B cell (primary cell): ENCODE data around the gene OR51B2. TPM values are rescaled to one million over a fixed set of nuclear protein-coding genes. Genes with fewer than 3 reads are reported as not detected.

Source experiments
- ATAC-seq: fragments of 200-7000 bp; cut with Tn5 transposase; one replicate; pipeline ENCODE4 v1.10.0; 2021; ENCODE audit warnings: low read depth, mild to moderate bottlenecking, moderate number of reproducible peaks, moderate library complexity
- CTCF ChIA-PET: fragments of 350-600 bp; sonication (Branson Sonifier 250); formaldehyde crosslinking; loops from one replicate; lab custom pipeline; 2021; ENCODE audit warnings: antibody characterized with exemption, inconsistent platforms; lab: Charles Lee
- POLR2A ChIA-PET: fragments of 350-600 bp; sonication (Branson Sonifier 250); formaldehyde crosslinking; loops from one replicate; lab custom pipeline; 2021; ENCODE audit warnings: antibody characterized with exemption; lab: Charles Lee
- DNase-seq: peaks from one replicate; pipeline ENCODE4 v3.0.0; 2013
- H2AFZ ChIP-seq: 2 replicates; pipeline ENCODE4 v1.6.1; 2012; ENCODE audit warnings: mild to moderate bottlenecking, low read depth, low read length; ENCODE audit not compliant: insufficient read depth, poor library complexity, severe bottlenecking
- H3K27ac ChIP-seq, 2 donors: 1 replicate in 1 of 2; 2 replicates in 1 of 2; pipeline ENCODE4 v1.5.1; 2012 to 2013; ENCODE audit warnings: low read length in 2 of 2, mild to moderate bottlenecking in 2 of 2, moderate library complexity in 1 of 2
- H3K27me3 ChIP-seq, 4 experiments: fragments of 200-600 bp in 1 of 4; sonication (generic) in 1 of 4; replicated peaks in 1 of 4; 1 replicate in 2 of 4; 2 replicates in 2 of 4; pipeline versions ENCODE4 v1.6.1 to v1.7.0; 2013 to 2016; ENCODE audit warnings: low read length in 3 of 4, mild to moderate bottlenecking in 2 of 4, mixed read lengths in 1 of 4, moderate library complexity in 1 of 4; ENCODE audit not compliant: insufficient read depth in 4 of 4, control insufficient read depth in 3 of 4; ENCODE audit errors: control extremely low read depth in 1 of 4
- H3K36me3 ChIP-seq, 2 experiments: replicated peaks in 1 of 2; 1 replicate in 1 of 2; 2 replicates in 1 of 2; pipeline versions ENCODE4 v1.6.1 to v1.7.1; 2013; ENCODE audit warnings: low read length in 1 of 2; ENCODE audit not compliant: insufficient read depth in 2 of 2, control insufficient read depth in 1 of 2; ENCODE audit errors: control extremely low read depth in 1 of 2, extremely low read depth in 1 of 2
- H3K4me1 ChIP-seq, 2 donors: fragments of 200-600 bp in 1 of 2; sonication (generic) in 1 of 2; 1 replicate in 1 of 2; 2 replicates in 1 of 2; pipeline versions ENCODE4 v1.5.1 to v1.6.1; 2013 to 2017; ENCODE audit warnings: low read length in 2 of 2; ENCODE audit not compliant: control insufficient read depth in 2 of 2, insufficient read depth in 2 of 2
- H3K4me2 ChIP-seq: replicated peaks from 2 replicates; pipeline ENCODE3; 2012; ENCODE audit warnings: mild to moderate bottlenecking, low read depth, low read length; ENCODE audit not compliant: poor library complexity, severe bottlenecking
- H3K4me3 ChIP-seq, 5 experiments: fragments of 200-600 bp in 1 of 5; sonication (generic) in 1 of 5; 1 replicate in 3 of 5; 2 replicates in 2 of 5; pipeline versions ENCODE4 v1.5.1 to v1.7.0; 2011 to 2016; ENCODE audit warnings: low read length in 4 of 5, mild to moderate bottlenecking in 4 of 5, low read depth in 2 of 5, control low read depth in 1 of 5, moderate library complexity in 1 of 5; ENCODE audit not compliant: insufficient read depth in 1 of 5; ENCODE audit errors: control extremely low read depth in 1 of 5, extremely low read depth in 1 of 5
- H3K79me2 ChIP-seq: fragments of 200-600 bp; sonication (generic); one replicate; pipeline ENCODE4 v1.6.0; 2016; ENCODE audit warnings: low read length; ENCODE audit not compliant: control insufficient read depth, insufficient read depth
- H3K9ac ChIP-seq: fragments of 200-600 bp; sonication (generic); 2 replicates; pipeline ENCODE4 v1.6.1; 2017; ENCODE audit warnings: mild to moderate bottlenecking, low read length, moderate library complexity
- H3K9me3 ChIP-seq, 3 donors: one replicate each; pipeline versions ENCODE4 v1.6.1 to v1.7.1; 2013; ENCODE audit warnings: low read length in 2 of 3; ENCODE audit not compliant: control insufficient read depth in 2 of 3, insufficient read depth in 1 of 3; ENCODE audit errors: control extremely low read depth in 1 of 3
- H4K20me1 ChIP-seq: 2 replicates; pipeline ENCODE4 v1.6.0; 2012; ENCODE audit warnings: mild to moderate bottlenecking, low read length; ENCODE audit not compliant: insufficient read depth, control insufficient read depth, poor library complexity, severe bottlenecking
- H3K27ac Mint-ChIP-seq: one replicate; pipeline ENCODE4 v1.8.0; 2021; ENCODE audit warnings: mixed read lengths
- H3K27me3 Mint-ChIP-seq: one replicate; pipeline ENCODE4 v1.8.0; 2021; ENCODE audit warnings: mixed read lengths
- H3K4me1 Mint-ChIP-seq: one replicate; pipeline ENCODE4 v1.8.0; 2021; ENCODE audit warnings: mixed read lengths
- H3K4me3 Mint-ChIP-seq: one replicate; pipeline ENCODE4 v1.8.0; 2021; ENCODE audit warnings: mixed read lengths
- H3K9me3 Mint-ChIP-seq: one replicate; pipeline ENCODE4 v1.8.0; 2022; ENCODE audit warnings: mixed read lengths; ENCODE audit not compliant: insufficient read depth
- CTCF ChIP-seq: fragments of 200-600 bp; IDR thresholded peaks from one replicate; pipeline ENCODE4 v1.8.0; 2022; ENCODE audit warnings: antibody characterized with exemption, mild to moderate bottlenecking
- EZH2 ChIP-seq: IDR thresholded peaks from 2 replicates; pipeline ENCODE4 v1.6.1; 2012; ENCODE audit warnings: borderline replicate concordance, low read depth, mild to moderate bottlenecking, moderate library complexity, low read length; ENCODE audit not compliant: insufficient read depth, poor library complexity, severe bottlenecking
- WGBS: methylation state at CpG from one replicate; pipeline ENCODE4 v1.1.5; 2013; ENCODE audit warnings: missing lambda C conversion rate; ENCODE audit not compliant: insufficient coverage; 5-methylcytosine and 5-hydroxymethylcytosine counted together
- intact Hi-C: fragments of 100-400 bp; cut with micrococcal nuclease; formaldehyde crosslinking; loops from one replicate; pipeline ENCODE4 v1.10.0; 2022
- polyA plus RNA-seq: library from polyadenylated mRNA; depleted of rRNA; stranded (reverse); fragments of >200 nt; gene quantifications from 2 replicates; pipeline ENCODE4 v1.2.3, GENCODE V29; 2012
- total RNA-seq, 2 donors: library from RNA; stranded (reverse); fragments of 120-200 nt in 1 of 2; gene quantifications; 1 replicate in 1 of 2; 2 replicates in 1 of 2; pipeline versions ENCODE4 v1.2.3 to v1.2.4, GENCODE V29; 2013 to 2022

Gene OR51B2
- total and polyA plus RNA-seq, 2 donors (not counting 1 experiment from before 2014, with no cell fraction given) = not detected

DNA sequence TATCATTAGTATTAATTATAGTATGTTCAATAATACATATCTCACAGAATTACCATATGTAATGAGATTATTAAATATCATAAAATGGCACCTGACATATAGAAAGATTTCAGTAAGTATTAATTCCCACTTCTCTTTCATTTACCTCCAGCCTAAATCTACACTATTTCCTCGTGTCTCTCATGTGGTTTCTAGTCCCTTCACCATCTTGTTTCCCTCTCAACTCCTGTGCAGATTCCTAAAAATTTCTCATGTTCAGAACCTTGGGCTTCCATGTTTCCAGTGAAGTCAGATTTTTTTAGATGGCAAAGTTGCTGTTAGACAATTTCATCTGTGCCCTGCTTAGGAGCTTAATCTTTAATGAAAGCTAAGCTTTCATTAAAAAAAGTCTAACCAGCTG is 40.2 kb downstream of the OR51B2 start:
- no peak overlapping the region for H2AFZ ChIP-seq
- H3K4me1 Mint-ChIP-seq = no peaks in the 10 kb centered on the region
- DNase-seq (no peak), ATAC-seq (no peak)
- intact Hi-C loops = no loop called here
- no peaks in the 10 kb centered on the region for H3K79me2 ChIP-seq
- H3K27ac Mint-ChIP-seq = no peak overlapping the region
- H3K4me1 ChIP-seq = no peaks in the 10 kb centered on the region
- no peaks in the 10 kb centered on the region for H4K20me1 ChIP-seq
- CTCF ChIA-PET = interaction anchor here (0.6 kb wide), 1 partner anchor 383 kb away, joined by 3 read pairs; no protein-coding TSS in a partner anchor
- H3K27me3 ChIP-seq = no peaks in the 10 kb centered on the region
- H3K9me3 ChIP-seq = no peaks in the 10 kb centered on the region
- TF ChIP-seq CTCF (no peak), EZH2 (no peak)
- H3K4me3 Mint-ChIP-seq = no peak overlapping the region
- no peaks in the 10 kb centered on the region for H3K36me3 ChIP-seq
- no peak overlapping the region for H3K4me2 ChIP-seq
- H3K9ac ChIP-seq = no peak overlapping the region
- H3K27me3 Mint-ChIP-seq = peaks cover 3% of the 10 kb centered on the region
- no peak overlapping the region for H3K27ac ChIP-seq
- no peaks in the 10 kb centered on the region for H3K9me3 Mint-ChIP-seq
- POLR2A ChIA-PET = no interaction called here
- no peak overlapping the region for H3K4me3 ChIP-seq
- WGBS = 43% methylated on average over 1 of the region's 1 CpG

- H3K36me3 ChIP-seq = no peaks in the 10 kb centered on the region
- Mint-ChIP-seq H3K27me3 (peaks cover 3% of the 10 kb centered on the region), H3K9me3 (no peaks in the 10 kb centered on the region), H3K4me3 (no peak overlapping the region), H3K4me1 (no peaks in the 10 kb centered on the region), H3K27ac (no peak overlapping the region)
- H3K9me3 ChIP-seq = no peaks in the 10 kb centered on the region
- DNase-seq (no peak), ATAC-seq (no peak)
- TF ChIP-seq EZH2 (no peak), CTCF (no peak)
- intact Hi-C loops = no loop called here
- H3K4me2 ChIP-seq = no peak overlapping the region
- no peaks in the 10 kb centered on the region for H4K20me1 ChIP-seq
- no peaks in the 10 kb centered on the region for H3K27me3 ChIP-seq
- H3K79me2 ChIP-seq = no peaks in the 10 kb centered on the region
- H3K9ac ChIP-seq = no peak overlapping the region
- H3K4me1 ChIP-seq = no peaks in the 10 kb centered on the region
- no peak overlapping the region for H3K27ac ChIP-seq
- ChIA-PET POLR2A (no interaction called here), CTCF (no interaction called here)
- H3K4me3 ChIP-seq = no peak overlapping the region
- WGBS = no CpG with 5 or more reads among the region's 3 CpGs
- no peak overlapping the region for H2AFZ ChIP-seq
Measured at GRCh38 chr11:5283086-5283485, 41.0 kb downstream of the OR51B2 start.
